SK-N-SH (cell line): ENCODE results near the gene PPM1A. TPM values are rescaled to one million over a fixed set of nuclear protein-coding genes. Genes with fewer than 3 reads are reported as not detected.

Experiments
- CTCF ChIA-PET: fragments of 300-600, 350-600 bp; formaldehyde crosslinking; extraction: SDS; loops from one replicate; lab custom pipeline; 2021; lab: Yijun Ruan, JAX
- POLR2A ChIA-PET: fragments of 350-600 bp; sonication (Branson Sonifier 250); formaldehyde crosslinking; extraction: SDS; loops from one replicate; lab custom pipeline; 2020; ENCODE audit warnings: antibody characterized with exemption, inconsistent platforms; lab: Yijun Ruan, JAX
- DNase-seq: peaks from one replicate; pipeline ENCODE4 v3.0.0; 2012
- H2AFZ ChIP-seq: fragments of 200-600 bp; sonication (generic); 2 replicates; pipeline ENCODE4 v1.8.1; 2016; ENCODE audit warnings: antibody characterized with exemption, mild to moderate bottlenecking, low read depth
- H3F3A ChIP-seq: fragments of 200-600 bp; sonication (generic); replicated peaks from 2 replicates; pipeline ENCODE3; 2016; ENCODE audit warnings: antibody characterized with exemption, mild to moderate bottlenecking; ENCODE audit not compliant: insufficient read depth
- H3K27ac ChIP-seq, 2 experiments: fragments of 200-500 bp in 1 of 2; fragments of 200-600 bp in 1 of 2; sonication (Bioruptor generic) in 1 of 2; sonication (generic), shearing (Covaris generic) in 1 of 2; 2 replicates each; pipeline versions ENCODE4 v1.5.1 to v1.6.1; 2014 to 2016; ENCODE audit warnings: low read depth in 2 of 2, inconsistent platforms in 1 of 2, low read length in 1 of 2, mild to moderate bottlenecking in 1 of 2, mixed read lengths in 1 of 2
- H3K27me3 ChIP-seq: fragments of 200-600 bp; sonication (generic), shearing (Covaris generic); 2 replicates; pipeline ENCODE4 v1.6.1; 2016; ENCODE audit warnings: mixed run types; ENCODE audit not compliant: insufficient read depth
- H3K36me3 ChIP-seq, 2 experiments: fragments of 200-500 bp in 1 of 2; fragments of 200-600 bp in 1 of 2; sonication (Bioruptor generic) in 1 of 2; sonication (generic) in 1 of 2; replicated peaks in 1 of 2; 2 replicates each; pipeline versions ENCODE3 to v1.5.1; 2014 to 2016; ENCODE audit warnings: low read length in 1 of 2, mild to moderate bottlenecking in 1 of 2; ENCODE audit not compliant: insufficient read depth in 2 of 2, control insufficient read depth in 1 of 2
- H3K4me1 ChIP-seq, 2 experiments: fragments of 200-500 bp in 1 of 2; fragments of 200-600 bp in 1 of 2; sonication (Bioruptor generic) in 1 of 2; sonication (generic), shearing (Covaris generic) in 1 of 2; 2 replicates each; pipeline versions ENCODE4 v1.5.1 to v1.6.1; 2014 to 2016; ENCODE audit warnings: low read depth in 1 of 2, low read length in 1 of 2, mixed run types in 1 of 2; ENCODE audit not compliant: insufficient read depth in 2 of 2, control insufficient read depth in 1 of 2
- H3K4me2 ChIP-seq: fragments of 200-600 bp; sonication (generic), shearing (Covaris generic); 2 replicates; pipeline ENCODE4 v1.6.1; 2017; ENCODE audit warnings: mixed run types
- H3K4me3 ChIP-seq, 2 experiments: fragments of 200-500 bp in 1 of 2; fragments of 200-600 bp in 1 of 2; sonication (Bioruptor generic) in 1 of 2; sonication (generic), shearing (Covaris generic) in 1 of 2; 2 replicates each; pipeline versions ENCODE4 v1.5.1 to v1.8.1; 2014 to 2016; ENCODE audit warnings: low read depth in 2 of 2, inconsistent platforms in 1 of 2, low read length in 1 of 2, mild to moderate bottlenecking in 1 of 2, mixed read lengths in 1 of 2, moderate library complexity in 1 of 2
- H3K79me2 ChIP-seq: fragments of 200-600 bp; sonication (generic); 2 replicates; pipeline ENCODE4 v1.8.1; 2017; ENCODE audit warnings: mild to moderate bottlenecking; ENCODE audit not compliant: insufficient read depth
- H3K9ac ChIP-seq: fragments of 200-600 bp; sonication (generic); 2 replicates; pipeline ENCODE4 v1.6.1; 2017; ENCODE audit warnings: mixed run types
- H3K9me2 ChIP-seq: fragments of 200-600 bp; sonication (generic); 2 replicates; pipeline ENCODE4 v1.6.1; 2017; ENCODE audit warnings: mixed run types
- H3K9me3 ChIP-seq: fragments of 200-600 bp; sonication (generic); 2 replicates; pipeline ENCODE4 v1.6.1; 2017; ENCODE audit warnings: mixed run types, mild to moderate bottlenecking, moderate library complexity
- H4K20me1 ChIP-seq: fragments of 200-600 bp; sonication (generic); 2 replicates; pipeline ENCODE4 v1.6.1; 2017; ENCODE audit warnings: mild to moderate bottlenecking, mixed run types; ENCODE audit not compliant: insufficient read depth
- FOXJ3 ChIP-seq: sonication (generic); formaldehyde crosslinking; IDR thresholded peaks from 2 replicates; pipeline ENCODE4 v1.5.1; 2020; ENCODE audit warnings: mild to moderate bottlenecking, missing genetic modification reagents
- GATA2 ChIP-seq: sonication (generic); formaldehyde crosslinking; IDR thresholded peaks from 2 replicates; pipeline ENCODE4 v1.5.0; 2020; ENCODE audit warnings: mild to moderate bottlenecking, missing genetic modification reagents
- MEF2A ChIP-seq: IDR thresholded peaks from 2 replicates; pipeline ENCODE4 v1.4.0; 2012; ENCODE audit warnings: low read depth, borderline replicate concordance
- MXI1 ChIP-seq: IDR thresholded peaks from 2 replicates; pipeline ENCODE4 v1.6.1; 2012; ENCODE audit warnings: mild to moderate bottlenecking, low read depth, low read length, improper control_type of control experiment
- NRF1 ChIP-seq: IDR thresholded peaks from 2 replicates; pipeline ENCODE4 v1.6.1; 2012; ENCODE audit warnings: low read depth, mild to moderate bottlenecking, low read length
- RFX5 ChIP-seq: IDR thresholded peaks from 2 replicates; pipeline ENCODE4 v1.6.1; 2012; ENCODE audit warnings: mild to moderate bottlenecking, improper control_type of control experiment, low read length
- SIN3A ChIP-seq: IDR thresholded peaks from 2 replicates; pipeline ENCODE4 v1.6.1; 2012; ENCODE audit warnings: low read depth, mild to moderate bottlenecking, low read length, moderate library complexity, borderline replicate concordance
- WGBS: methylation state at CpG from one replicate; pipeline ENCODE4 v1.1.6; 2017; ENCODE audit warnings: low lambda C conversion rate; 5-methylcytosine and 5-hydroxymethylcytosine counted together
- polyA plus RNA-seq, 3 experiments: library from polyadenylated mRNA; depleted of rRNA; stranded (reverse); fragments of >200 nt; gene quantifications; 2 replicates each; pipeline ENCODE4 v1.2.3, GENCODE V29; 2012
- TF ChIP-seq, protein P1 (sequence below): IDR thresholded peaks from 2 replicates; pipeline ENCODE4 v1.4.0; 2012; ENCODE audit warnings: low read depth
- TF ChIP-seq, protein P2 (sequence below): fragments of 200-600 bp; sonication (generic); IDR thresholded peaks from 2 replicates; pipeline ENCODE4 v1.6.1; 2017; ENCODE audit warnings: antibody characterized with exemption, mild to moderate bottlenecking, moderate library complexity
- TF ChIP-seq, protein P3 (sequence below): fragments of 150-350 bp; IDR thresholded peaks from 2 replicates; pipeline ENCODE4 v1.6.1; 2016; ENCODE audit warnings: mild to moderate bottlenecking, low read depth, low read length
- TF ChIP-seq, protein P4 (sequence below): IDR thresholded peaks from 2 replicates; pipeline ENCODE4 v1.4.0; 2012; ENCODE audit warnings: low read depth, borderline replicate concordance
- TF ChIP-seq, protein P5 (sequence below): IDR thresholded peaks from 2 replicates; pipeline ENCODE4; 2012

PPM1A gene
- polyA plus RNA-seq, 1 of the 3 experiments (the other 2 are of a cell fraction): 12.3 TPM

DNA sequence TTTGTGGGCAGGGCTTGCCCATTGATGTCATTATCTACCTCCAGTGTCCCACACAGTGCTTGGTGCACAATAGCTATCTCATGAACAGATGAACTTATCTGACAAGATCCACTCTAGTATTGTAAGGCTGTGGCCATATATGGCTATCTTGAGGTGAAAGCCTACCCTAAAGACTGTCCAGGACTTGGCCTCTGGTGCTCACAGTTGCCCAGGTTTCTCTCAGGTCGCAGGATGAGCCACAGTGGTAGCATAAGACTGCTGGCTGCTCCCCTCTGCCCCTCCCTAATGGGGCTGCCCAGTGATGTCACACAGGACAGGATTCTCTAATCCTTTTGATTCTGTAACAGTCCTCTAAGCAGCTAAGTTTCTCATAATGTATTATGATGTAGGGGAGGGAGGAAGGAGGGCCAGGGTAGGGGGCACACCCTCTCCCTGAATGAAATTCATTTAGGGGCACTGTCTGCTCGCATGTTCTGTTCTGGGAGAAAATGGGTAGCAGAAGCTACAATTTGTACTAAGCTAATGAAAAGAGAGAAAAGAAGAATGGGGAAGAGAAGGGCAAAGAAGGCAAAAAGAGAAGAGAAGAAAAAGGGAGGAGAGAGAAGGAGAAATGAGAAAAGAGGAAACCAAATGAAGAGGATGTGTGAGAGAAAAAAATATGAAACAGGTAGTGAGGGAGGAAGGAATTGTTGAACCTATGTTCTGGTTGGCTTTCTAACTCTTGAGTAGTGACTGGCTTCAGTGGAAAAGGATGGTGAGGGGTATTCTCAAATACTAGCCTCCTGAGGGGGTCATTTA is 3.4 kb upstream of the PPM1A start:
- ChIA-PET POLR2A (no interaction called here), CTCF (interaction anchor here (0.6 kb wide), 1 partner anchor 249 kb away, joined by 3 read pairs; no protein-coding TSS in a partner anchor)
- Histone ChIP-seq H3K36me3 (no peaks in the 10 kb centered on the region), H3K4me1 (peaks cover 0 to 12% of the 10 kb centered on the region in 2 experiments; a peak in 2 of 4 replicates), H3K79me2 (peaks cover 8% of the 10 kb centered on the region), H3K9me3 (no peaks in the 10 kb centered on the region), H3K27me3 (no peaks in the 10 kb centered on the region), H3K27ac (no peak overlapping the region), H3F3A (peaks cover 4% of the 10 kb centered on the region), H4K20me1 (peaks cover 7% of the 10 kb centered on the region), H3K4me3 (no peak overlapping the region), H3K4me2 (no peak overlapping the region), H2AFZ (no peak overlapping the region), H3K9ac (no peak overlapping the region), H3K9me2 (no peaks in the 10 kb centered on the region)
- no peak for DNase-seq
- TF ChIP-seq GATA2 (CRISPR knock-in tag): no peak
- TF ChIP-seq, protein P1, sequence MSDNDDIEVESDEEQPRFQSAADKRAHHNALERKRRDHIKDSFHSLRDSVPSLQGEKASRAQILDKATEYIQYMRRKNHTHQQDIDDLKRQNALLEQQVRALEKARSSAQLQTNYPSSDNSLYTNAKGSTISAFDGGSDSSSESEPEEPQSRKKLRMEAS: no peak
- TF ChIP-seq, protein P2, sequence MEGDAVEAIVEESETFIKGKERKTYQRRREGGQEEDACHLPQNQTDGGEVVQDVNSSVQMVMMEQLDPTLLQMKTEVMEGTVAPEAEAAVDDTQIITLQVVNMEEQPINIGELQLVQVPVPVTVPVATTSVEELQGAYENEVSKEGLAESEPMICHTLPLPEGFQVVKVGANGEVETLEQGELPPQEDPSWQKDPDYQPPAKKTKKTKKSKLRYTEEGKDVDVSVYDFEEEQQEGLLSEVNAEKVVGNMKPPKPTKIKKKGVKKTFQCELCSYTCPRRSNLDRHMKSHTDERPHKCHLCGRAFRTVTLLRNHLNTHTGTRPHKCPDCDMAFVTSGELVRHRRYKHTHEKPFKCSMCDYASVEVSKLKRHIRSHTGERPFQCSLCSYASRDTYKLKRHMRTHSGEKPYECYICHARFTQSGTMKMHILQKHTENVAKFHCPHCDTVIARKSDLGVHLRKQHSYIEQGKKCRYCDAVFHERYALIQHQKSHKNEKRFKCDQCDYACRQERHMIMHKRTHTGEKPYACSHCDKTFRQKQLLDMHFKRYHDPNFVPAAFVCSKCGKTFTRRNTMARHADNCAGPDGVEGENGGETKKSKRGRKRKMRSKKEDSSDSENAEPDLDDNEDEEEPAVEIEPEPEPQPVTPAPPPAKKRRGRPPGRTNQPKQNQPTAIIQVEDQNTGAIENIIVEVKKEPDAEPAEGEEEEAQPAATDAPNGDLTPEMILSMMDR: no peak
- WGBS: 56% methylated on average over 2 of the region's 2 CpGs

DNA sequence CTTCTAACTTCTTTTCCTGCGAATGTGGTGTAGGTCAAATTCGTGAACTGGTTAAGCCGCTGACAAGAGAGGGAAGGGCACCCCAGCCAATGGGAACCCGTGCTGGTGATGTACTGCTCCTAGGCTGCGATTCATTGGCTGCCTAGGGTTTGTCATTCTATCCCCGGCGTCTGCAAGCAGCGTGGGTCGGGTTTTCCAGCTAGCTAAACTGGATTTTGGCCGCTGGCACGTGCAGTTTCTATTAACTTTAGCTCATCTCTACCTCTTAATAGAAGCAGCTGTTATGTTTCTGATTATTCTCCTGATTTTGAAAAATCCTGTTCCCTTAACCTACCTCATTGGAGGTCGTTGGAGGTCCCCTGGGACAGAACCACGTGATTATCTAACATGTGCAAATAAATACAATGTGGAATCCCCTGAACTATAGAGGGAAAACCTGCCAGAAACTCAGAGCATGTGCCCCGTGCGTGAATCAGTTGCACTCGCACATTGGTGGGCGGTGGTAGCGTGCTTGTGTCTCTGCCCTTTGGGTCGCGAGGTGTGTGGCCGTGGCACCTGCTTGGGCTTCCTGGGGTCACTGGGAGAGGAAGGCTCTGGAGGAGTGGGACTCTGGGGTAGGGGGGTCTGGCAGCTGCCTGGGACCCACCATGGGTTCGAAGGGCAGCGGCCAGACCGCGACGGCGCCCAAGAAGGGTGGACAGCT is 876 bp upstream of the PPM1A start:
- peak overlapping the region; percentile 79 for H3K9ac ChIP-seq
- H3F3A ChIP-seq: peaks cover 4% of the 10 kb centered on the region
- POLR2A ChIA-PET: interaction anchor here (0.8 to 1.6 kb wide), 2 partner anchors 61 to 83 kb away, joined by 3 to 10 read pairs; partner anchors contain the start of gene DHRS7
- no peaks in the 10 kb centered on the region for H3K27me3 ChIP-seq
- peak overlapping the region; percentile 92 for H3K4me2 ChIP-seq
- H4K20me1 ChIP-seq: peaks cover 33% of the 10 kb centered on the region
- peak overlapping the region; percentile 94 to 98 for H3K27ac ChIP-seq
- CTCF ChIA-PET: interaction anchor here (1.0 to 1.7 kb wide), 4 partner anchors 62 to 281 kb away, joined by 3 to 7 read pairs (median 4); no protein-coding TSS in a partner anchor
- WGBS: 5% methylated on average over 22 of the region's 27 CpGs
- no peaks in the 10 kb centered on the region for H3K9me2 ChIP-seq
- TF ChIP-seq FOXJ3 (CRISPR knock-in tag) (no peak), RFX5 (peak; percentile 72), MEF2A (no peak), MXI1 (peak; percentile 98), NRF1 (no peak), SIN3A (peak; percentile 55; the same call in 1 of the 2 replicates)
- TF ChIP-seq, protein P3, sequence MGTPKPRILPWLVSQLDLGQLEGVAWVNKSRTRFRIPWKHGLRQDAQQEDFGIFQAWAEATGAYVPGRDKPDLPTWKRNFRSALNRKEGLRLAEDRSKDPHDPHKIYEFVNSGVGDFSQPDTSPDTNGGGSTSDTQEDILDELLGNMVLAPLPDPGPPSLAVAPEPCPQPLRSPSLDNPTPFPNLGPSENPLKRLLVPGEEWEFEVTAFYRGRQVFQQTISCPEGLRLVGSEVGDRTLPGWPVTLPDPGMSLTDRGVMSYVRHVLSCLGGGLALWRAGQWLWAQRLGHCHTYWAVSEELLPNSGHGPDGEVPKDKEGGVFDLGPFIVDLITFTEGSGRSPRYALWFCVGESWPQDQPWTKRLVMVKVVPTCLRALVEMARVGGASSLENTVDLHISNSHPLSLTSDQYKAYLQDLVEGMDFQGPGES: peak; percentile 19; the same call in 1 of the 2 replicates
- TF ChIP-seq, protein P4, sequence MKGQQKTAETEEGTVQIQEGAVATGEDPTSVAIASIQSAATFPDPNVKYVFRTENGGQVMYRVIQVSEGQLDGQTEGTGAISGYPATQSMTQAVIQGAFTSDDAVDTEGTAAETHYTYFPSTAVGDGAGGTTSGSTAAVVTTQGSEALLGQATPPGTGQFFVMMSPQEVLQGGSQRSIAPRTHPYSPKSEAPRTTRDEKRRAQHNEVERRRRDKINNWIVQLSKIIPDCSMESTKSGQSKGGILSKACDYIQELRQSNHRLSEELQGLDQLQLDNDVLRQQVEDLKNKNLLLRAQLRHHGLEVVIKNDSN: 0 out of 2 replicates have a peak, but pooled peaks have one; percentile 49
- TF ChIP-seq, protein P1: peak; percentile 93
- TF ChIP-seq, protein P5, sequence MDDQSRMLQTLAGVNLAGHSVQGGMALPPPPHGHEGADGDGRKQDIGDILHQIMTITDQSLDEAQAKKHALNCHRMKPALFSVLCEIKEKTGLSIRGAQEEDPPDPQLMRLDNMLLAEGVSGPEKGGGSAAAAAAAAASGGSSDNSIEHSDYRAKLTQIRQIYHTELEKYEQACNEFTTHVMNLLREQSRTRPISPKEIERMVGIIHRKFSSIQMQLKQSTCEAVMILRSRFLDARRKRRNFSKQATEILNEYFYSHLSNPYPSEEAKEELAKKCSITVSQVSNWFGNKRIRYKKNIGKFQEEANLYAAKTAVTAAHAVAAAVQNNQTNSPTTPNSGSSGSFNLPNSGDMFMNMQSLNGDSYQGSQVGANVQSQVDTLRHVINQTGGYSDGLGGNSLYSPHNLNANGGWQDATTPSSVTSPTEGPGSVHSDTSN: peak; percentile 97
- H3K36me3 ChIP-seq: no peaks in the 10 kb centered on the region
- peak overlapping the region; percentile 63 to 75 for H3K4me3 ChIP-seq
- H2AFZ ChIP-seq: peak overlapping the region; percentile 62
- H3K4me1 ChIP-seq: peaks cover 0 to 29% of the 10 kb centered on the region in 2 experiments; a peak in 3 of 4 replicates
- DNase-seq: peak; percentile 83
- no peaks in the 10 kb centered on the region for H3K9me3 ChIP-seq
- peaks cover 34% of the 10 kb centered on the region for H3K79me2 ChIP-seq
